PFSK-1 (cell line): ENCODE measurements around the gene OR4D11.

Source experiments
- FOXP2 ChIP-seq: optimal IDR thresholded peaks from 2 replicates; pipeline ENCODE3; 2011; ENCODE audit warnings: borderline replicate concordance, control low read depth, inconsistent platforms; ENCODE audit not compliant: insufficient read depth; ENCODE audit errors: extremely low read length, extremely low read depth
- POLR2AphosphoS5 ChIP-seq: IDR thresholded peaks from 2 replicates; pipeline ENCODE4 v1.6.1; 2012; ENCODE audit warnings: low read depth, mild to moderate bottlenecking, control low read depth, low read length, moderate library complexity
- REST ChIP-seq, 2 experiments: IDR thresholded peaks; 2 replicates each; pipeline versions ENCODE4 v1.6.1 to v1.8.0; 2011 to 2012; ENCODE audit warnings: low read depth in 2 of 2, low read length in 2 of 2, control low read depth in 1 of 2, inconsistent platforms in 1 of 2, mild to moderate bottlenecking in 1 of 2, moderate library complexity in 1 of 2; ENCODE audit not compliant: insufficient read depth in 1 of 2
- SIN3A ChIP-seq: IDR thresholded peaks from 2 replicates; pipeline ENCODE4 v1.6.1; 2012; ENCODE audit warnings: mild to moderate bottlenecking, low read length, moderate library complexity, borderline replicate concordance; ENCODE audit not compliant: insufficient read depth
- TAF1 ChIP-seq: IDR thresholded peaks from 2 replicates; pipeline ENCODE4 v1.6.1; 2012; ENCODE audit warnings: low read length, control low read depth, borderline replicate concordance; ENCODE audit not compliant: insufficient read depth

OR4D11 gene

GRCh38 chr11:59532620-59533019, 29.2 kb downstream of the OR4D11 start:
- no peak for TF ChIP-seq SIN3A
- TF ChIP-seq POLR2AphosphoS5 = no peak
- TF ChIP-seq FOXP2 = no peak
- TF ChIP-seq REST (IDR thresholded peaks at IDR 0.05; ENCODE audit: insufficient read depth in 1 of 2, low read depth in 2 of 2, low read length in 2 of 2) = no peak
- no peak for TF ChIP-seq TAF1

- no peak for TF ChIP-seq REST (IDR thresholded peaks at IDR 0.05; ENCODE audit: insufficient read depth in 1 of 2, low read depth in 2 of 2, low read length in 2 of 2)
- TF ChIP-seq POLR2AphosphoS5 = no peak
- no peak for TF ChIP-seq SIN3A
- no peak for TF ChIP-seq FOXP2
- TF ChIP-seq TAF1 = no peak
Measured at GRCh38 chr11:59534676-59535075, 31.3 kb downstream of the OR4D11 start.

- TF ChIP-seq POLR2AphosphoS5 (no peak), REST (IDR thresholded peaks at IDR 0.05; ENCODE audit: insufficient read depth in 1 of 2, low read depth in 2 of 2, low read length in 2 of 2) (no peak), SIN3A (no peak), TAF1 (no peak)
Measured at GRCh38 chr11:59542142-59542810, 38.9 kb downstream of the OR4D11 start.

- TF ChIP-seq REST (IDR thresholded peaks at IDR 0.05; ENCODE audit: insufficient read depth in 1 of 2, low read depth in 2 of 2, low read length in 2 of 2) = no peak
- TF ChIP-seq POLR2AphosphoS5 = no peak
- no peak for TF ChIP-seq TAF1
- TF ChIP-seq FOXP2 = no peak
- no peak for TF ChIP-seq SIN3A
Measured at GRCh38 chr11:59544869-59545178, 41.4 kb downstream of the OR4D11 start.
